ENCODE data around the gene KCTD17. TPM values are rescaled to one million over a fixed set of nuclear protein-coding genes. Genes with fewer than 3 reads are reported as not detected.

The KCTD17 gene
- total RNA-seq, 1 experiment from 2014 or later, result 24.9 TPM

- Histone ChIP-seq H3K9me2 (replicated peaks; ENCODE audit: insufficient read depth, low read length) (no peaks in the 10 kb centered on the region), H3K4me1 (ENCODE audit: low read length) (peaks cover 16% of the 10 kb centered on the region), H3K36me3 (ENCODE audit: insufficient read depth, low read length) (no peaks in the 10 kb centered on the region), H3K27me3 (ENCODE audit: low read length) (no peaks in the 10 kb centered on the region), H4K20me1 (ENCODE audit: insufficient read depth, low read depth, low read length) (no peaks in the 10 kb centered on the region), H2AFZ (ENCODE audit: low read length) (no peak overlapping the region), H3K4me2 (ENCODE audit: low read depth, low read length, poor library complexity, severe bottlenecking) (no peak overlapping the region), H3K4me3 (ENCODE audit: low read length) (no peak overlapping the region), H3K27ac (ENCODE audit: low read length) (no peak overlapping the region), H3K79me2 (ENCODE audit: low read length) (no peaks in the 10 kb centered on the region), H3K9ac (ENCODE audit: low read length) (no peak overlapping the region), H3K9me3 (ENCODE audit: low read length) (no peaks in the 10 kb centered on the region)
- no peak for DNase-seq
Measured at GRCh38 chr22:37023743-37024338, 27.7 kb upstream of the KCTD17 start.

- H3K9me3 ChIP-seq (ENCODE audit: low read length), result no peaks in the 10 kb centered on the region
- DNase-seq, result no peak
- H3K4me2 ChIP-seq (ENCODE audit: low read depth, low read length, poor library complexity, severe bottlenecking), result no peak overlapping the region
- no peaks in the 10 kb centered on the region for H3K36me3 ChIP-seq (ENCODE audit: insufficient read depth, low read length)
- H3K27ac ChIP-seq (ENCODE audit: low read length), result no peak overlapping the region
- no peak overlapping the region for H3K4me3 ChIP-seq (ENCODE audit: low read length)
- H4K20me1 ChIP-seq (ENCODE audit: insufficient read depth, low read depth, low read length), result no peaks in the 10 kb centered on the region
- H3K9ac ChIP-seq (ENCODE audit: low read length), result no peak overlapping the region
- peaks cover 14% of the 10 kb centered on the region for H3K4me1 ChIP-seq (ENCODE audit: low read length)
- H2AFZ ChIP-seq (ENCODE audit: low read length), result no peak overlapping the region
- no peaks in the 10 kb centered on the region for H3K9me2 ChIP-seq (replicated peaks; ENCODE audit: insufficient read depth, low read length)
- H3K27me3 ChIP-seq (ENCODE audit: low read length), result no peaks in the 10 kb centered on the region
- H3K79me2 ChIP-seq (ENCODE audit: low read length), result no peaks in the 10 kb centered on the region
Measured at GRCh38 chr22:37024339-37025157, 27.0 kb upstream of the KCTD17 start.

- H3K9ac ChIP-seq (ENCODE audit: low read length), result no peak overlapping the region
- DNase-seq, result no peak
Measured at GRCh38 chr22:37025500-37026070, 26.0 kb upstream of the KCTD17 start.

GRCh38 chr22:37026325-37026724 is 25.2 kb upstream of the KCTD17 start:
- no peak overlapping the region for H3K4me3 ChIP-seq (ENCODE audit: low read length)
- no peaks in the 10 kb centered on the region for H3K79me2 ChIP-seq (ENCODE audit: low read length)
- H4K20me1 ChIP-seq (ENCODE audit: insufficient read depth, low read depth, low read length), result no peaks in the 10 kb centered on the region
- H3K27me3 ChIP-seq (ENCODE audit: low read length), result no peaks in the 10 kb centered on the region
- H3K36me3 ChIP-seq (ENCODE audit: insufficient read depth, low read length), result no peaks in the 10 kb centered on the region
- DNase-seq, result no peak
- no peak overlapping the region for H3K9ac ChIP-seq (ENCODE audit: low read length)
- peaks cover 7% of the 10 kb centered on the region for H3K4me1 ChIP-seq (ENCODE audit: low read length)
- H3K4me2 ChIP-seq (ENCODE audit: low read depth, low read length, poor library complexity, severe bottlenecking), result no peak overlapping the region
- no peaks in the 10 kb centered on the region for H3K9me2 ChIP-seq (replicated peaks; ENCODE audit: insufficient read depth, low read length)
- H3K9me3 ChIP-seq (ENCODE audit: low read length), result no peaks in the 10 kb centered on the region
- no peak overlapping the region for H2AFZ ChIP-seq (ENCODE audit: low read length)
- H3K27ac ChIP-seq (ENCODE audit: low read length), result no peak overlapping the region

More at GRCh38 chr22:37025500-37026070, 26.0 kb upstream of the KCTD17 start:
- Histone ChIP-seq H3K4me2 (ENCODE audit: low read depth, low read length, poor library complexity, severe bottlenecking) (no peak overlapping the region), H3K27ac (ENCODE audit: low read length) (no peak overlapping the region), H3K4me3 (ENCODE audit: low read length) (no peak overlapping the region), H3K79me2 (ENCODE audit: low read length) (no peaks in the 10 kb centered on the region), H3K9me2 (replicated peaks; ENCODE audit: insufficient read depth, low read length) (no peaks in the 10 kb centered on the region), H3K27me3 (ENCODE audit: low read length) (no peaks in the 10 kb centered on the region), H3K9me3 (ENCODE audit: low read length) (no peaks in the 10 kb centered on the region), H3K36me3 (ENCODE audit: insufficient read depth, low read length) (no peaks in the 10 kb centered on the region), H3K4me1 (ENCODE audit: low read length) (peaks cover 8% of the 10 kb centered on the region), H4K20me1 (ENCODE audit: insufficient read depth, low read depth, low read length) (no peaks in the 10 kb centered on the region), H2AFZ (ENCODE audit: low read length) (no peak overlapping the region)

- Histone ChIP-seq H2AFZ (ENCODE audit: low read length) (no peak overlapping the region), H3K27ac (ENCODE audit: low read length) (no peak overlapping the region), H3K9me2 (replicated peaks; ENCODE audit: insufficient read depth, low read length) (no peaks in the 10 kb centered on the region), H3K79me2 (ENCODE audit: low read length) (no peaks in the 10 kb centered on the region), H3K9me3 (ENCODE audit: low read length) (no peaks in the 10 kb centered on the region), H3K4me2 (ENCODE audit: low read depth, low read length, poor library complexity, severe bottlenecking) (no peak overlapping the region), H3K4me3 (ENCODE audit: low read length) (no peak overlapping the region), H4K20me1 (ENCODE audit: insufficient read depth, low read depth, low read length) (no peaks in the 10 kb centered on the region), H3K27me3 (ENCODE audit: low read length) (no peaks in the 10 kb centered on the region), H3K9ac (ENCODE audit: low read length) (no peak overlapping the region), H3K4me1 (ENCODE audit: low read length) (peaks cover 7% of the 10 kb centered on the region), H3K36me3 (ENCODE audit: insufficient read depth, low read length) (no peaks in the 10 kb centered on the region)
- DNase-seq, result no peak
Measured at GRCh38 chr22:37027556-37027955, 24.0 kb upstream of the KCTD17 start.

GRCh38 chr22:37028692-37029674 is 22.6 kb upstream of the KCTD17 start:
- Histone ChIP-seq H3K27me3 (ENCODE audit: low read length) (no peaks in the 10 kb centered on the region), H3K79me2 (ENCODE audit: low read length) (no peaks in the 10 kb centered on the region), H4K20me1 (ENCODE audit: insufficient read depth, low read depth, low read length) (no peaks in the 10 kb centered on the region), H3K4me2 (ENCODE audit: low read depth, low read length, poor library complexity, severe bottlenecking) (no peak overlapping the region), H3K4me3 (ENCODE audit: low read length) (no peak overlapping the region), H3K36me3 (ENCODE audit: insufficient read depth, low read length) (no peaks in the 10 kb centered on the region), H3K27ac (ENCODE audit: low read length) (no peak overlapping the region), H3K4me1 (ENCODE audit: low read length) (peaks cover 7% of the 10 kb centered on the region), H3K9me3 (ENCODE audit: low read length) (no peaks in the 10 kb centered on the region), H2AFZ (ENCODE audit: low read length) (no peak overlapping the region), H3K9ac (ENCODE audit: low read length) (no peak overlapping the region), H3K9me2 (replicated peaks; ENCODE audit: insufficient read depth, low read length) (no peaks in the 10 kb centered on the region)
- DNase-seq, result peak; percentile 16

GRCh38 chr22:37030560-37031281 is 20.8 kb upstream of the KCTD17 start:
- no peak overlapping the region for H2AFZ ChIP-seq (ENCODE audit: low read length)

More at GRCh38 chr22:37030560-37031281, 20.8 kb upstream of the KCTD17 start:
- no peak overlapping the region for H3K4me3 ChIP-seq (ENCODE audit: low read length)
- no peaks in the 10 kb centered on the region for H3K79me2 ChIP-seq (ENCODE audit: low read length)
- DNase-seq, result no peak
- no peak overlapping the region for H3K9ac ChIP-seq (ENCODE audit: low read length)
- H3K36me3 ChIP-seq (ENCODE audit: insufficient read depth, low read length), result no peaks in the 10 kb centered on the region
- H4K20me1 ChIP-seq (ENCODE audit: insufficient read depth, low read depth, low read length), result no peaks in the 10 kb centered on the region
- no peaks in the 10 kb centered on the region for H3K27me3 ChIP-seq (ENCODE audit: low read length)
- no peaks in the 10 kb centered on the region for H3K9me2 ChIP-seq (replicated peaks; ENCODE audit: insufficient read depth, low read length)
- no peaks in the 10 kb centered on the region for H3K9me3 ChIP-seq (ENCODE audit: low read length)
- peaks cover 5% of the 10 kb centered on the region for H3K4me1 ChIP-seq (ENCODE audit: low read length)
- H3K4me2 ChIP-seq (ENCODE audit: low read depth, low read length, poor library complexity, severe bottlenecking), result no peak overlapping the region
- H3K27ac ChIP-seq (ENCODE audit: low read length), result no peak overlapping the region

Data from Karpas-422 (cell line).